AG09309 (cell line): ENCODE measurements around the gene CLPTM1L.

Experiments
- DNase-seq: peaks from one replicate; pipeline ENCODE4 v3.0.0-alpha.2; 2010; ENCODE audit warnings: low read depth
- H3K4me3 ChIP-seq: 2 replicates; pipeline ENCODE4 v1.5.1; 2011; ENCODE audit warnings: mild to moderate bottlenecking, low read depth, low read length, moderate library complexity; ENCODE audit not compliant: control insufficient read depth
- TF ChIP-seq, protein P1 (sequence below): IDR thresholded peaks from 2 replicates; pipeline ENCODE4 v1.5.1; 2011; ENCODE audit warnings: mild to moderate bottlenecking, low read depth, low read length, inconsistent platforms; ENCODE audit not compliant: insufficient read depth, control insufficient read depth; ENCODE audit errors: missing control alignments

Gene CLPTM1L

DNA sequence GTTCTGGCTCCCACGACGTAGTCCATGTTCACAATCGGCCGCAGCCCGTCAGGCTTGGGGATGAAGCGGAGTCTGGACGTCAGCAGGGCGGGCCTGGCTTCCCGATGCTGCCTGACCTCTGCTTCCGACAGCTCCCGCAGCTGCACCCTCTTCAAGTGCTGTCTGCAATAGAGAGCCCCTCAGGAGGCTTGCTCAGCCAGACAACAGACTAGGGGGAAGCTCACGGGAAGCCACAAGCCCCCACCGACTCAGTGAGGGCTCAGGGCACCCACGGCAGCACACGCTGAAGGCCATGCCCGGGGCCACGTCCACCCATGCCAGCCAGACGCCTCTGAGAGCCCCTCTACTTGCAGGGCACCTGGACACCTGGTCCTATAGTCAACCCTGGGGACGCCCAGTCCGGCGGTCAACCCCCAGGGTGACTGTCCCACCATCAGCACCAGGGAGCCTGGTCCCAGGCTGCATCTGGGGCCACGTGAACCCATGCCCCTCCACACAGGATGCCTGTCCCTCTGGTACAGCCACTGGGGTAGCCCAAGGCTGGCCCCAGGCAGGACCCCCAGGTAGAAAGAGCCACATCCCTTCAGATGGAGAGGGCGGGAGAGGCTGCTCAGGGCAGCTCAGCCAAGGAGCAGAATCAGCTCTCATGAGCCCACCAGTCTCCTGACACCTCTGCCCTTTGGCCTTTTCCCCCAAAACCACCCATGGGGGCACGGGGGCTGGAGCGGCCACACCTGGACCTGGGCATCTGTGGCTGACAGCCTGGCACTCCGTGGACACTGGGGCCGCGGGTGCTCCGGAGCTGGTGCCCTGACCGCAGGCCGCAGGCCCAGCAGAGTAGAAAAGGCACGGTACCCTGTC, 64.5 kb downstream of the CLPTM1L start:
- TF ChIP-seq, protein P1, sequence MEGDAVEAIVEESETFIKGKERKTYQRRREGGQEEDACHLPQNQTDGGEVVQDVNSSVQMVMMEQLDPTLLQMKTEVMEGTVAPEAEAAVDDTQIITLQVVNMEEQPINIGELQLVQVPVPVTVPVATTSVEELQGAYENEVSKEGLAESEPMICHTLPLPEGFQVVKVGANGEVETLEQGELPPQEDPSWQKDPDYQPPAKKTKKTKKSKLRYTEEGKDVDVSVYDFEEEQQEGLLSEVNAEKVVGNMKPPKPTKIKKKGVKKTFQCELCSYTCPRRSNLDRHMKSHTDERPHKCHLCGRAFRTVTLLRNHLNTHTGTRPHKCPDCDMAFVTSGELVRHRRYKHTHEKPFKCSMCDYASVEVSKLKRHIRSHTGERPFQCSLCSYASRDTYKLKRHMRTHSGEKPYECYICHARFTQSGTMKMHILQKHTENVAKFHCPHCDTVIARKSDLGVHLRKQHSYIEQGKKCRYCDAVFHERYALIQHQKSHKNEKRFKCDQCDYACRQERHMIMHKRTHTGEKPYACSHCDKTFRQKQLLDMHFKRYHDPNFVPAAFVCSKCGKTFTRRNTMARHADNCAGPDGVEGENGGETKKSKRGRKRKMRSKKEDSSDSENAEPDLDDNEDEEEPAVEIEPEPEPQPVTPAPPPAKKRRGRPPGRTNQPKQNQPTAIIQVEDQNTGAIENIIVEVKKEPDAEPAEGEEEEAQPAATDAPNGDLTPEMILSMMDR = no peak

DNA sequence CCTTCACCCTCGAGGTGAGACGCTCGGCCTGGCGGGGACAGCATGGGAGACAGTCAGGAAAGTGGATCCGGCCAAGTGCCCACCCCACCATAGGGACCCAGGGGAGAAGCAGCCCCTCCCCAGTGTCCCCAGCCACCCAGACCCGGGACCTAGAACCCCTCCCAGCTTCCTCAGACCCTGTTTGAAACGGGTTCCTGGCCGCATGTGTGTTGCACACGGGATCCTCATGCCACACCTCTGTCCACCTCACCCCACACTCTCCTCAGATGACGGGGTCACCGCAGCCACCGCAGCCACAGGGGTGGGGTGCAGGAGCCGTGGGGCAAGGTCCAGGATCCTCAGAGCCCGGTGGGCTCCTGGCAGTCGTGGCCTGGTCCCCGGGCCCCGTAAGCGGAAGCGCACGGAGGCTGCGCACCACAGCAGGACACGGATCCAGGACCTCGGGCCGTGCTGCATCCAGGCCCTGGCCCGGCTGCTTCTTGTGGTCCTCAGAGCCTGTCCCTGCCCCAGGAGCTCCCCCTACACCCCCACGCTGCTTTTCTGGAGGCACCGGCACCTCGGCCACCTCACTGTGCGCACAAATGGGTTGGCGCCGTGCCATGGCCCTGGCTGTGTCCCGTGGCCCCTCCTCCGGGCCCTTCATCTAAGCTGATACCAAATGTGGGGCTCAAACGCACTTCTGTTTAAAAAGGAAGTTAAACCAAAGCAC, 65.3 kb downstream of the CLPTM1L start:
- H3K4me3 ChIP-seq = no peak overlapping the region
- TF ChIP-seq, protein P1 = no peak
- no peak for DNase-seq

More for the DNA sequence above, 64.5 kb downstream of the CLPTM1L start:
- DNase-seq = no peak
- H3K4me3 ChIP-seq = no peak overlapping the region

DNA sequence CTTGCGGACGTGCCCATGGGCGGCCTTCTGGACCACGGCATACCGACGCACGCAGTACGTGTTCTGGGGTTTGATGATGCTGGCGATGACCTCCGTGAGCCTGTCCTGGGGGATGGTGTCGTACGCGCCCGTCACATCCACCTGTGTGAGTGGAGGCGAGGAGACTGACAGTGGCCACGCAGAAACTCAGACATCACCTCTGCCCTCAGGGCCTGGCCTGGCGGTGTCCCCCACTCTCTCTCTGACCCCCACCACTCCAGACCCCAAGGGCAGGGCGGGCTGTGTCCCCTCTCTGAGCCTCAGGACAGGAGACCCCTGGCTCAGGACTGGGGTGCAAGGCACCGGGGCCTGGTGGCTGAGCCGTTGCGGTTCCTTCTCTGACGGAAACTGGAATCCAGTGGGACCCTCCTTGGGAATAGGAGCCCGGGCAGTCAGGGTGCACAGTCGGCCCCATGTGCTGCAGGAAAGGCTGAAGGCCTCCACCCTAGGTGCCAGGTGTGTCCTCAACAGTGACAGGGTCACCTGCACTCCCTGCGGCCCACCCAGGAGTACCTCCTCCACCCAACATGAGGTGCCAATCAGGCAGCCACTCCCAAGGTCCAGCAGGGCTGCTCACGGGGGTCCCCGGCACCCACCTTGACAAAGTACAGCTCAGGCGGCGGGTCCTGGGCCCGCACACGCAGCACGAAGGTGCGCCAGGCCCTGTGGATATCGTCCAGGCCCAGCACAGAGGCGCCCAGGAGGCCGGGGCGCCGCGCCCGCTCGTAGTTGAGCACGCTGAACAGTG, 66.0 kb downstream of the CLPTM1L start:
- TF ChIP-seq, protein P1 = no peak
- H3K4me3 ChIP-seq = no peak overlapping the region
- DNase-seq = no peak

DNA sequence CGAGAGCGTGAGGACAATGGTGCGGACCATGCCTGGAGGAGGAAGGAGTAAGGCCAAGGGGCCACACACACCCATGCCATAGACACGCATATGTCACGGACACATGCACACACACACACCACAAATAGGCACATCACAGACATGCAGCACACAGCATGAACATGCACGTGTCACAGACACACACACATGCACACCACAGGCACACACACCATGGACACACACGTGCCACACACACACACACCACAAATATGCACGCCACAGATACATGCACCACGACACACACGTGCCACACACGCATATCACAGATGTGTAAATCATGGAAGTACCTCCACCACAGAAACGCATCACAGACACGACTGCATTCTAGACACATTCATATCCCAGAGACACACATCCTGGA, 66.7 kb downstream of the CLPTM1L start:
- H3K4me3 ChIP-seq = no peak overlapping the region
- no peak for DNase-seq
- TF ChIP-seq, protein P1 = no peak

DNA sequence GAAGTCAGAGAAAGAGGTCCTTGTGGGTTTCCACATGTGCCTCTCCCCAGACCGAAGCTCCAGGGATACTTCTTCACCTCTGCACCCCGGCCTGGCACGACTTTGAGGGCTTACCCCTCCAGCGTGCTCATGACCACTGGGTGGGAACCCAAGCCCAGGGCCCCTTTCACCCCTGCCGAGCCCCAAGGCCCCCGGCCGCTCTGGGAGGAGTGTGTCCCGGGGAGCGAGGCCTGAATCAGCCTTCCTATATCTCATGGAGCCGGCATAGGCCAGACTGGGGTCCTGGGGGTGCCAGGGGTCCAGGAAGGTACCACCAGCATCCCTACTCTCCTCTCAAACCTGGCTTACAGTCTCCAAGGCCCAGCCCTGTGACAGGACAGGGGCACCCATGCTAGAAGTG, 67.1 kb downstream of the CLPTM1L start:
- TF ChIP-seq, protein P1 = no peak
- DNase-seq = no peak
- H3K4me3 ChIP-seq = no peak overlapping the region

DNA sequence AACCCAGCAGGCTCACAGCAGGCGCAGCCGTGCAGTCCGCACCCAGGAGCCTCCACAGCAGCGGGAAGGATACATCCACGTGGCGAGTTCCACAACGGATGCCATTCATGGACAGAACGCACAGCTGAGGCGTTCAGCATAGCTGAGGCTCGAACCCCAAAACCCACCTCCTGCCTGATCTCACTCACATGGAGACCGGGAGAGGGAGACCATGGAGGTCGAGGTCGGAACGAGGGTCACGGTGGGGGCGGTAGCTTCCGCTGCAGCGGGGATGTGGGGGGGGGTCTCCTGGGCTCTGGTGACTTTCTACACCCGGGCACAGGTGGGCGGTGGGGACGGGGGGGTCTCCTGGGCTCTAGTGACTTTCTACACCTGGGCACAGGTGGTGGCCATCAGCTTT, 67.6 kb downstream of the CLPTM1L start:
- DNase-seq = no peak
- H3K4me3 ChIP-seq = no peak overlapping the region
- TF ChIP-seq, protein P1 = no peak
